HepG2 (cell line): ENCODE data around the gene IST1. TPM values are rescaled to one million over a fixed set of nuclear protein-coding genes. Genes with fewer than 3 reads are reported as not detected.

Source experiments
- HNRNPL ChIP-seq: fragments of 200-400 bp; formaldehyde crosslinking; IDR thresholded peaks from 2 replicates; pipeline ENCODE4 v1.6.1; 2017; ENCODE audit warnings: mild to moderate bottlenecking, low read depth, low read length
- JARID2 ChIP-seq: sonication (generic); formaldehyde crosslinking; IDR thresholded peaks from 2 replicates; pipeline ENCODE4 v1.8.1; 2023; ENCODE audit warnings: missing genetic modification reagents, inconsistent platforms; ENCODE audit not compliant: insufficient replicate concordance
- RFXANK ChIP-seq: IDR thresholded peaks from 2 replicates; pipeline ENCODE4 v1.6.1; 2016
- RXRB ChIP-seq: IDR thresholded peaks from 2 replicates; pipeline ENCODE4 v1.6.1; 2016; ENCODE audit warnings: borderline replicate concordance, missing genetic modification reagents, missing compliant biosample characterization
- ZNF124 ChIP-seq: sonication (generic); formaldehyde crosslinking; IDR thresholded peaks from 2 replicates; pipeline ENCODE4 v1.4.0; 2020; ENCODE audit warnings: missing genetic modification reagents
- ZNF282 ChIP-seq: fragments of 450-650 bp; IDR thresholded peaks from 2 replicates; pipeline ENCODE4 v1.6.1; 2018; ENCODE audit not compliant: partially characterized antibody
- ZNF678 ChIP-seq: sonication (generic); formaldehyde crosslinking; IDR thresholded peaks from 2 replicates; pipeline ENCODE4 v1.4.0; 2020; ENCODE audit warnings: mild to moderate bottlenecking, missing genetic modification reagents
- polyA plus RNA-seq, 8 experiments: library from polyadenylated mRNA; depleted of rRNA in 3 of 8; stranded (reverse) in 7 of 8; unstranded in 1 of 8; fragments of >200 nt; fragmentation: Illumina TruSeq in 4 of 8; extraction: Trizol in 4 of 8; gene quantifications; 2 replicates each; pipeline versions ENCODE4 v1.2.1 to v1.2.3, GENCODE V29; 2011 to 2016; ENCODE audit warnings: low read depth in 4 of 8, missing spikeins in 1 of 8, mixed read lengths in 1 of 8; ENCODE audit not compliant: insufficient read depth in 1 of 8
- total RNA-seq, 5 experiments: library from RNA; depleted of rRNA; stranded (reverse); fragments of >200 nt; fragmentation: Illumina TruSeq; extraction: Trizol; gene quantifications; 2 replicates each; pipeline ENCODE4 v1.2.3, GENCODE V29; 2016; ENCODE audit warnings: low read depth in 1 of 5
- TF ChIP-seq, protein P1 (sequence below): IDR thresholded peaks from 2 replicates; pipeline ENCODE4 v1.4.0; 2020; ENCODE audit warnings: mild to moderate bottlenecking, missing genetic modification reagents
- TF ChIP-seq, protein P2 (sequence below): sonication (generic); formaldehyde crosslinking; IDR thresholded peaks from 2 replicates; pipeline ENCODE4 v1.9.0; 2022; ENCODE audit warnings: missing genetic modification reagents, mild to moderate bottlenecking, borderline replicate concordance
- TF ChIP-seq, protein P3 (sequence below): sonication (generic); formaldehyde crosslinking; IDR thresholded peaks from 2 replicates; pipeline ENCODE4 v1.8.0; 2022; ENCODE audit warnings: mild to moderate bottlenecking, missing genetic modification reagents; ENCODE audit not compliant: insufficient replicate concordance
- TF ChIP-seq, protein P4 (sequence below): IDR thresholded peaks from 2 replicates; pipeline ENCODE4 v1.6.1; 2018; ENCODE audit warnings: missing genetic modification reagents
- TF ChIP-seq, protein P5 (sequence below): sonication (generic); formaldehyde crosslinking; IDR thresholded peaks from 2 replicates; pipeline ENCODE4 v1.5.0; 2020; ENCODE audit warnings: missing genetic modification reagents
- TF ChIP-seq, protein P6 (sequence below): IDR thresholded peaks from 2 replicates; pipeline ENCODE4 v1.6.1; 2016; ENCODE audit warnings: low read depth, missing genetic modification reagents, missing compliant biosample characterization

Gene IST1
- total and polyA plus RNA-seq, 2 of the 13 experiments (the other 11 are each of a cell fraction or from before 2014, with no cell fraction given) = 346 to 415 TPM

DNA sequence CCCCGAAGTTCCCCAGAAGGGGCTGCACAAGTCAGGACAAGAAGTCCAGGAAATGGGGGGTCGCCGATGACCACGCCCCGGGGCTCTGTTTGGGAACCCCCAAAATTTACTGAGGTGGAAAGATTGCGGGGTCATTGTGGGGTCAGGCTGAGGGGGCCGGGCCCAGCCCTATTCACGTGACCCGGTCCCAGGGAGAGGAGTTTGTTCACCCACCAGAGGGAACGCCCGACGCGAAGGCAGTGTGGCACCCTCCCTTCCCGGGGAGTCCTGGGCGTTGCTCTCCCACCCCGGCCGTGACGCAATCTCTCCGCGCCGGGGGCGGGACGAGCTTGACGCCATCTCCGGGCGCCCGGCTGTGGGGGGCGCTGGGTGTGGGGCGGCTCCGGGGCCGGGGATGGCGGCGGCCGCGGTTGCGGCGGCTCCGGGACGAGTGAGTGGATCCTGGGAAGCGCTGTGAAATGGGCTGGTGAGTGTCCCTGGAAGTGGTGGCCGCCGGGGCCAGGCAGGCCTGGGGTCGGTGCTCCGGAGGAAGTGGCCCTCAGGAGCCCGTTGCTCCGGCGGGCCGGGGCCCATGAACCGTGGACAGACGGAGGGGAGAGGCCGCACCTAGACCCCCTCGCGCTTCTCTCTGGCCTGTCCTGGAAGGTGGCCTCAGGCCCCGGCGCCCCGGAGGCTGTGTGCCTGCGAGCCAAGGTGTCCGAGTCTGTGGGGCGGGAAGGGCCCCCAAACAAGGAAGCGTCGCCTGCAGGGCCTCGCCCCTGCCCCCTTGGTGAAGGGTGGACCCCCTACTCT is 49.5 kb upstream of the IST1 start, which contains the start of gene ATXN1L (continued):
- TF ChIP-seq, protein P1, sequence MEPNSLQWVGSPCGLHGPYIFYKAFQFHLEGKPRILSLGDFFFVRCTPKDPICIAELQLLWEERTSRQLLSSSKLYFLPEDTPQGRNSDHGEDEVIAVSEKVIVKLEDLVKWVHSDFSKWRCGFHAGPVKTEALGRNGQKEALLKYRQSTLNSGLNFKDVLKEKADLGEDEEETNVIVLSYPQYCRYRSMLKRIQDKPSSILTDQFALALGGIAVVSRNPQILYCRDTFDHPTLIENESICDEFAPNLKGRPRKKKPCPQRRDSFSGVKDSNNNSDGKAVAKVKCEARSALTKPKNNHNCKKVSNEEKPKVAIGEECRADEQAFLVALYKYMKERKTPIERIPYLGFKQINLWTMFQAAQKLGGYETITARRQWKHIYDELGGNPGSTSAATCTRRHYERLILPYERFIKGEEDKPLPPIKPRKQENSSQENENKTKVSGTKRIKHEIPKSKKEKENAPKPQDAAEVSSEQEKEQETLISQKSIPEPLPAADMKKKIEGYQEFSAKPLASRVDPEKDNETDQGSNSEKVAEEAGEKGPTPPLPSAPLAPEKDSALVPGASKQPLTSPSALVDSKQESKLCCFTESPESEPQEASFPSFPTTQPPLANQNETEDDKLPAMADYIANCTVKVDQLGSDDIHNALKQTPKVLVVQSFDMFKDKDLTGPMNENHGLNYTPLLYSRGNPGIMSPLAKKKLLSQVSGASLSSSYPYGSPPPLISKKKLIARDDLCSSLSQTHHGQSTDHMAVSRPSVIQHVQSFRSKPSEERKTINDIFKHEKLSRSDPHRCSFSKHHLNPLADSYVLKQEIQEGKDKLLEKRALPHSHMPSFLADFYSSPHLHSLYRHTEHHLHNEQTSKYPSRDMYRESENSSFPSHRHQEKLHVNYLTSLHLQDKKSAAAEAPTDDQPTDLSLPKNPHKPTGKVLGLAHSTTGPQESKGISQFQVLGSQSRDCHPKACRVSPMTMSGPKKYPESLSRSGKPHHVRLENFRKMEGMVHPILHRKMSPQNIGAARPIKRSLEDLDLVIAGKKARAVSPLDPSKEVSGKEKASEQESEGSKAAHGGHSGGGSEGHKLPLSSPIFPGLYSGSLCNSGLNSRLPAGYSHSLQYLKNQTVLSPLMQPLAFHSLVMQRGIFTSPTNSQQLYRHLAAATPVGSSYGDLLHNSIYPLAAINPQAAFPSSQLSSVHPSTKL (CRISPR knock-in tag) = peak; percentile 35; the same call in 1 of the 2 replicates
- TF ChIP-seq, protein P2, sequence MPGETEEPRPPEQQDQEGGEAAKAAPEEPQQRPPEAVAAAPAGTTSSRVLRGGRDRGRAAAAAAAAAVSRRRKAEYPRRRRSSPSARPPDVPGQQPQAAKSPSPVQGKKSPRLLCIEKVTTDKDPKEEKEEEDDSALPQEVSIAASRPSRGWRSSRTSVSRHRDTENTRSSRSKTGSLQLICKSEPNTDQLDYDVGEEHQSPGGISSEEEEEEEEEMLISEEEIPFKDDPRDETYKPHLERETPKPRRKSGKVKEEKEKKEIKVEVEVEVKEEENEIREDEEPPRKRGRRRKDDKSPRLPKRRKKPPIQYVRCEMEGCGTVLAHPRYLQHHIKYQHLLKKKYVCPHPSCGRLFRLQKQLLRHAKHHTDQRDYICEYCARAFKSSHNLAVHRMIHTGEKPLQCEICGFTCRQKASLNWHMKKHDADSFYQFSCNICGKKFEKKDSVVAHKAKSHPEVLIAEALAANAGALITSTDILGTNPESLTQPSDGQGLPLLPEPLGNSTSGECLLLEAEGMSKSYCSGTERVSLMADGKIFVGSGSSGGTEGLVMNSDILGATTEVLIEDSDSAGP (CRISPR knock-in tag) = peak; percentile 83
- TF ChIP-seq RFXANK (CRISPR knock-in tag) (peak; percentile 77), ZNF282 (no peak), HNRNPL (no peak), RXRB (CRISPR knock-in tag) (peak; percentile 81), ZNF124 (peak; percentile 93; the same call in 1 of the 2 replicates), JARID2 (CRISPR knock-in tag) (no peak), ZNF678 (CRISPR knock-in tag) (0 out of 2 replicates have a peak, but pooled peaks have one; percentile 62)
- TF ChIP-seq, protein P3, sequence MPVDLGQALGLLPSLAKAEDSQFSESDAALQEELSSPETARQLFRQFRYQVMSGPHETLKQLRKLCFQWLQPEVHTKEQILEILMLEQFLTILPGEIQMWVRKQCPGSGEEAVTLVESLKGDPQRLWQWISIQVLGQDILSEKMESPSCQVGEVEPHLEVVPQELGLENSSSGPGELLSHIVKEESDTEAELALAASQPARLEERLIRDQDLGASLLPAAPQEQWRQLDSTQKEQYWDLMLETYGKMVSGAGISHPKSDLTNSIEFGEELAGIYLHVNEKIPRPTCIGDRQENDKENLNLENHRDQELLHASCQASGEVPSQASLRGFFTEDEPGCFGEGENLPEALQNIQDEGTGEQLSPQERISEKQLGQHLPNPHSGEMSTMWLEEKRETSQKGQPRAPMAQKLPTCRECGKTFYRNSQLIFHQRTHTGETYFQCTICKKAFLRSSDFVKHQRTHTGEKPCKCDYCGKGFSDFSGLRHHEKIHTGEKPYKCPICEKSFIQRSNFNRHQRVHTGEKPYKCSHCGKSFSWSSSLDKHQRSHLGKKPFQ (CRISPR knock-in tag) = peak; percentile 64
- TF ChIP-seq, protein P4, sequence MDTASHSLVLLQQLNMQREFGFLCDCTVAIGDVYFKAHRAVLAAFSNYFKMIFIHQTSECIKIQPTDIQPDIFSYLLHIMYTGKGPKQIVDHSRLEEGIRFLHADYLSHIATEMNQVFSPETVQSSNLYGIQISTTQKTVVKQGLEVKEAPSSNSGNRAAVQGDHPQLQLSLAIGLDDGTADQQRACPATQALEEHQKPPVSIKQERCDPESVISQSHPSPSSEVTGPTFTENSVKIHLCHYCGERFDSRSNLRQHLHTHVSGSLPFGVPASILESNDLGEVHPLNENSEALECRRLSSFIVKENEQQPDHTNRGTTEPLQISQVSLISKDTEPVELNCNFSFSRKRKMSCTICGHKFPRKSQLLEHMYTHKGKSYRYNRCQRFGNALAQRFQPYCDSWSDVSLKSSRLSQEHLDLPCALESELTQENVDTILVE (CRISPR knock-in tag) = peak; percentile 89; the same call in 1 of the 2 replicates
- TF ChIP-seq, protein P5, sequence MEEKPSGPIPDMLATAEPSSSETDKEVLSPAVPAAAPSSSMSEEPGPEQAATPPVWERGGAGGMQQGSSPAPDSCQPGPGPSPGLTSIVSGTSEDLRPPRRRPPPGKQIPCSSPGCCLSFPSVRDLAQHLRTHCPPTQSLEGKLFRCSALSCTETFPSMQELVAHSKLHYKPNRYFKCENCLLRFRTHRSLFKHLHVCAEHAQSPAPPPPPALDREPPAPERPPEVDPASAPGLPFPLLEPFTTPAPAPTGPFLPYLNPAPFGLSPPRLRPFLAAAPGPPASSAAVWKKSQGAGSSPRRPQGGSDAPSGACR (CRISPR knock-in tag) = no peak
- TF ChIP-seq, protein P6, sequence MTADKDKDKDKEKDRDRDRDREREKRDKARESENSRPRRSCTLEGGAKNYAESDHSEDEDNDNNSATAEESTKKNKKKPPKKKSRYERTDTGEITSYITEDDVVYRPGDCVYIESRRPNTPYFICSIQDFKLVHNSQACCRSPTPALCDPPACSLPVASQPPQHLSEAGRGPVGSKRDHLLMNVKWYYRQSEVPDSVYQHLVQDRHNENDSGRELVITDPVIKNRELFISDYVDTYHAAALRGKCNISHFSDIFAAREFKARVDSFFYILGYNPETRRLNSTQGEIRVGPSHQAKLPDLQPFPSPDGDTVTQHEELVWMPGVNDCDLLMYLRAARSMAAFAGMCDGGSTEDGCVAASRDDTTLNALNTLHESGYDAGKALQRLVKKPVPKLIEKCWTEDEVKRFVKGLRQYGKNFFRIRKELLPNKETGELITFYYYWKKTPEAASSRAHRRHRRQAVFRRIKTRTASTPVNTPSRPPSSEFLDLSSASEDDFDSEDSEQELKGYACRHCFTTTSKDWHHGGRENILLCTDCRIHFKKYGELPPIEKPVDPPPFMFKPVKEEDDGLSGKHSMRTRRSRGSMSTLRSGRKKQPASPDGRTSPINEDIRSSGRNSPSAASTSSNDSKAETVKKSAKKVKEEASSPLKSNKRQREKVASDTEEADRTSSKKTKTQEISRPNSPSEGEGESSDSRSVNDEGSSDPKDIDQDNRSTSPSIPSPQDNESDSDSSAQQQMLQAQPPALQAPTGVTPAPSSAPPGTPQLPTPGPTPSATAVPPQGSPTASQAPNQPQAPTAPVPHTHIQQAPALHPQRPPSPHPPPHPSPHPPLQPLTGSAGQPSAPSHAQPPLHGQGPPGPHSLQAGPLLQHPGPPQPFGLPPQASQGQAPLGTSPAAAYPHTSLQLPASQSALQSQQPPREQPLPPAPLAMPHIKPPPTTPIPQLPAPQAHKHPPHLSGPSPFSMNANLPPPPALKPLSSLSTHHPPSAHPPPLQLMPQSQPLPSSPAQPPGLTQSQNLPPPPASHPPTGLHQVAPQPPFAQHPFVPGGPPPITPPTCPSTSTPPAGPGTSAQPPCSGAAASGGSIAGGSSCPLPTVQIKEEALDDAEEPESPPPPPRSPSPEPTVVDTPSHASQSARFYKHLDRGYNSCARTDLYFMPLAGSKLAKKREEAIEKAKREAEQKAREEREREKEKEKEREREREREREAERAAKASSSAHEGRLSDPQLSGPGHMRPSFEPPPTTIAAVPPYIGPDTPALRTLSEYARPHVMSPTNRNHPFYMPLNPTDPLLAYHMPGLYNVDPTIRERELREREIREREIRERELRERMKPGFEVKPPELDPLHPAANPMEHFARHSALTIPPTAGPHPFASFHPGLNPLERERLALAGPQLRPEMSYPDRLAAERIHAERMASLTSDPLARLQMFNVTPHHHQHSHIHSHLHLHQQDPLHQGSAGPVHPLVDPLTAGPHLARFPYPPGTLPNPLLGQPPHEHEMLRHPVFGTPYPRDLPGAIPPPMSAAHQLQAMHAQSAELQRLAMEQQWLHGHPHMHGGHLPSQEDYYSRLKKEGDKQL (CRISPR knock-in tag) = no peak
